Prostate gland (tissue), 2 donors: ENCODE results near the gene PDE9A.

Experiments
- CTCF ChIP-seq, 4 experiments: fragments of 200-600 bp in 2 of 4; fragments of 450-650 bp in 2 of 4; sonication (generic) in 2 of 4; IDR thresholded peaks; 1 replicate in 3 of 4; 2 replicates in 1 of 4; pipeline ENCODE4 v1.5.1; 2016 to 2019; ENCODE audit warnings: antibody characterized with exemption in 4 of 4, mild to moderate bottlenecking in 2 of 4, moderate library complexity in 2 of 4
- POLR2A ChIP-seq: fragments of 450-650 bp; IDR thresholded peaks from one replicate; pipeline ENCODE4 v1.6.1; 2016; ENCODE audit warnings: antibody characterized with exemption, mild to moderate bottlenecking

GRCh38 chr21:42654913-42655795 is 1.7 kb downstream of the PDE9A start:
- TF ChIP-seq POLR2A (no peak), CTCF (IDR thresholded peaks at IDR 0.05) (no peak)
